ENCODE results near the gene CRIP1.

The CRIP1 gene

GRCh38 chr14:105492971-105493871, 6.5 kb downstream of the CRIP1 start:
- no peak for TF ChIP-seq CTCF (IDR thresholded peaks at IDR 0.05; ENCODE audit: low read depth, low read length)
- no peak overlapping the region for H3K4me3 ChIP-seq (ENCODE audit: low read depth, low read length)
- no peak for DNase-seq (ENCODE audit: low read depth, low spot score)
- in situ Hi-C loops (cut with HindIII; ENCODE audit: low sequenced_read_pairs), result no loop called here

GRCh38 chr14:105493921-105494605, 7.4 kb downstream of the CRIP1 start:
- no peak overlapping the region for H3K4me3 ChIP-seq (ENCODE audit: low read depth, low read length)
- no peak for DNase-seq (ENCODE audit: low read depth, low spot score)
- in situ Hi-C loops (cut with HindIII; ENCODE audit: low sequenced_read_pairs), result no loop called here

GRCh38 chr14:105494606-105494929, 7.9 kb downstream of the CRIP1 start:
- TF ChIP-seq CTCF (IDR thresholded peaks at IDR 0.05; ENCODE audit: low read depth, low read length), result no peak
- no peak for DNase-seq (ENCODE audit: low read depth, low spot score)

More at GRCh38 chr14:105493921-105494605, 7.4 kb downstream of the CRIP1 start:
- no peak for TF ChIP-seq CTCF (IDR thresholded peaks at IDR 0.05; ENCODE audit: low read depth, low read length)

GRCh38 chr14:105495101-105495989, 8.7 kb downstream of the CRIP1 start:
- no peak overlapping the region for H3K4me3 ChIP-seq (ENCODE audit: low read depth, low read length)
- no peak for DNase-seq (ENCODE audit: low read depth, low spot score)
- TF ChIP-seq CTCF (IDR thresholded peaks at IDR 0.05; ENCODE audit: low read depth, low read length), result no peak
- in situ Hi-C loops (cut with HindIII; ENCODE audit: low sequenced_read_pairs), result no loop called here

More at GRCh38 chr14:105494606-105494929, 7.9 kb downstream of the CRIP1 start:
- no peak overlapping the region for H3K4me3 ChIP-seq (ENCODE audit: low read depth, low read length)
- in situ Hi-C loops (cut with HindIII; ENCODE audit: low sequenced_read_pairs), result no loop called here

GRCh38 chr14:105495990-105496830, 9.5 kb downstream of the CRIP1 start:
- TF ChIP-seq CTCF (IDR thresholded peaks at IDR 0.05; ENCODE audit: low read depth, low read length), result no peak
- no peak overlapping the region for H3K4me3 ChIP-seq (ENCODE audit: low read depth, low read length)
- DNase-seq (ENCODE audit: low read depth, low spot score), result no peak
- in situ Hi-C loops (cut with HindIII; ENCODE audit: low sequenced_read_pairs), result no loop called here
